ENCODE data around the gene TLR4. TPM values are rescaled to one million over a fixed set of nuclear protein-coding genes. Genes with fewer than 3 reads are reported as not detected.

The TLR4 gene
- polyA plus RNA-seq, 1 donor from 2014 or later = 0.07 TPM

- no peaks in the 10 kb centered on the region for H3K9me3 ChIP-seq (ENCODE audit: low read length)
- H3F3A ChIP-seq (ENCODE audit: insufficient read depth, low read length, poor library complexity, severe bottlenecking) = no peaks in the 10 kb centered on the region
- no peak overlapping the region for H3K4me3 ChIP-seq (ENCODE audit: low read length)
- H3K27ac ChIP-seq (ENCODE audit: low read length) = no peak overlapping the region
- H2AFZ ChIP-seq (ENCODE audit: low read depth, low read length) = no peak overlapping the region
- TF ChIP-seq POLR2AphosphoS5 (IDR thresholded peaks at IDR 0.05) (no peak), RAD21 (conservative IDR thresholded peaks at IDR 0.05) (no peak), EZH2 (IDR thresholded peaks at IDR 0.05; ENCODE audit: borderline replicate concordance, insufficient read depth, low read length, poor library complexity, severe bottlenecking) (no peak), EP300 (conservative IDR thresholded peaks at IDR 0.05; ENCODE audit: poor library complexity, severe bottlenecking) (no peak), MXI1 (conservative IDR thresholded peaks at IDR 0.05; ENCODE audit: poor library complexity, severe bottlenecking) (no peak), REST (IDR thresholded peaks at IDR 0.05; ENCODE audit: borderline replicate concordance) (no peak), TAF1 (IDR thresholded peaks at IDR 0.05; ENCODE audit: low read depth) (no peak), CTCF (IDR thresholded peaks at IDR 0.05; ENCODE audit: poor library complexity, severe bottlenecking) (no peak), SMC3 (conservative IDR thresholded peaks at IDR 0.05; ENCODE audit: poor library complexity) (no peak)
- no peaks in the 10 kb centered on the region for H3K36me3 ChIP-seq (ENCODE audit: insufficient read depth, low read length)
- H3K9ac ChIP-seq (ENCODE audit: low read length) = no peak overlapping the region
- H3K27me3 ChIP-seq (ENCODE audit: insufficient read depth, low read depth, low read length) = no peaks in the 10 kb centered on the region
- H3K79me2 ChIP-seq (replicated peaks; ENCODE audit: insufficient read depth, low read length) = no peaks in the 10 kb centered on the region
- H3K9me2 ChIP-seq (ENCODE audit: insufficient read depth, low read length) = no peaks in the 10 kb centered on the region
- no peak overlapping the region for H3K4me2 ChIP-seq (ENCODE audit: low read length)
- no peaks in the 10 kb centered on the region for H4K20me1 ChIP-seq (ENCODE audit: insufficient read depth)
These were observed 16.7 kb upstream of the TLR4 start for GRCh38 chr9:117687532-117687931.

- H3F3A ChIP-seq (ENCODE audit: insufficient read depth, low read length, poor library complexity, severe bottlenecking) = no peaks in the 10 kb centered on the region
- H3K79me2 ChIP-seq (replicated peaks; ENCODE audit: insufficient read depth, low read length) = no peaks in the 10 kb centered on the region
- H3K9me3 ChIP-seq (ENCODE audit: low read length) = peaks cover 5% of the 10 kb centered on the region
- TF ChIP-seq MXI1 (conservative IDR thresholded peaks at IDR 0.05; ENCODE audit: poor library complexity, severe bottlenecking) (no peak), TAF1 (IDR thresholded peaks at IDR 0.05; ENCODE audit: low read depth) (no peak), SMC3 (conservative IDR thresholded peaks at IDR 0.05; ENCODE audit: poor library complexity) (no peak), EZH2 (IDR thresholded peaks at IDR 0.05; ENCODE audit: borderline replicate concordance, insufficient read depth, low read length, poor library complexity, severe bottlenecking) (no peak), REST (IDR thresholded peaks at IDR 0.05; ENCODE audit: borderline replicate concordance) (no peak), CTCF (IDR thresholded peaks at IDR 0.05; ENCODE audit: poor library complexity, severe bottlenecking) (no peak), EP300 (conservative IDR thresholded peaks at IDR 0.05; ENCODE audit: poor library complexity, severe bottlenecking) (no peak), POLR2AphosphoS5 (IDR thresholded peaks at IDR 0.05) (no peak), RAD21 (conservative IDR thresholded peaks at IDR 0.05) (no peak)
- no peaks in the 10 kb centered on the region for H3K27me3 ChIP-seq (ENCODE audit: insufficient read depth, low read depth, low read length)
- no peak overlapping the region for H3K9ac ChIP-seq (ENCODE audit: low read length)
- H3K27ac ChIP-seq (ENCODE audit: low read length) = no peak overlapping the region
- no peaks in the 10 kb centered on the region for H4K20me1 ChIP-seq (ENCODE audit: insufficient read depth)
- no peak overlapping the region for H2AFZ ChIP-seq (ENCODE audit: low read depth, low read length)
- H3K4me2 ChIP-seq (ENCODE audit: low read length) = no peak overlapping the region
- H3K9me2 ChIP-seq (ENCODE audit: insufficient read depth, low read length) = no peaks in the 10 kb centered on the region
- H3K4me3 ChIP-seq (ENCODE audit: low read length) = no peak overlapping the region
- H3K36me3 ChIP-seq (ENCODE audit: insufficient read depth, low read length) = no peaks in the 10 kb centered on the region
These were observed 12.8 kb upstream of the TLR4 start for GRCh38 chr9:117691367-117691766.

All from neural cell (in vitro differentiated cells).